Measurements from ENCODE around the gene MPRIP. TPM values are rescaled to one million over a fixed set of nuclear protein-coding genes. Genes with fewer than 3 reads are reported as not detected.

Gene MPRIP
- total RNA-seq, 1 donor from 2014 or later, result 345 TPM

DNA sequence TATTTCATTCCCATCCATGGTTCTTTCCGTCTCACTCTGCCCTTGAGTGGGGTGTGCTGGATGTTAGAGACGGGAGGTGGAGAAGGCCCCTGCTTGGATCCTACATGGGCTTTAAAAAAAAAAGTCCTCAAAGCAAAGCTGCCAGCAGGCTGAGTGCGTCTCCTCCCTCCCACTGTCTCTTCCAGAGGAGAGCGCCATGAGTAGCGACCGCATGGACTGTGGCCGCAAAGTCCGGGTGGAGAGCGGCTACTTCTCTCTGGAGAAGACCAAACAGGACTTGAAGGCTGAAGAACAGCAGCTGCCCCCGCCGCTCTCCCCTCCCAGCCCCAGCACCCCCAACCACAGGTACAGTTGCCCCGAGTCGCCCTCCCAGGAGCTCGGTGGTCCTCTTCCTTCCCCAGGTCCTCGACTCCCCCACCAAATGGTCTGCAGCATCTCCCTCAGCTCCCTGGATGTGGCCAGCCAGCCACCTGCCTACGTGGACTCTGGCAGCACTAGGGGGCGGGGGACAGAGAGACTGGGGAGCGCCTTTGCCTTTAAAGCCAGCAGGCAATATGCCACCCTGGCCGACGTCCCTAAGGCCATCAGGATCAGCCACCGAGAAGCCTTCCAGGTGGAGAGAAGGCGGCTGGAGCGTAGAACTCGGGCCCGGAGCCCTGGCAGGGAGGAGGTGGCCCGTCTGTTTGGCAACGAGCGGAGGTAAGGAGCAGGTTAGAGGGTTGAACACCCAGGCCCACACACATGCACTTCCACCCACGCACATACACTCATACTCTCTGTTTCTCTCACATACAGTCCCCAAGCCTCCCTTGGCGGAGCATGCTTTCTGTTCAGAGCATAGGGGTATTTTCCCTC is 95.7 kb downstream of the MPRIP start:
- Mint-ChIP-seq H3K36me3 (ENCODE audit: low read depth) (peaks cover 22% of the 10 kb centered on the region), H3K27ac (ENCODE audit: unreplicated experiment) (no peak overlapping the region), H3K4me1 (ENCODE audit: low read depth) (peaks cover 26% of the 10 kb centered on the region), H3K4me3 (ENCODE audit: unreplicated experiment) (no peak overlapping the region), H3K27me3 (ENCODE audit: low read depth) (no peaks in the 10 kb centered on the region), H3K9me3 (ENCODE audit: low read depth) (no peaks in the 10 kb centered on the region)
- peak; percentile 83 for DNase-seq (ENCODE audit: low spot score)
- TF ChIP-seq, protein P1, sequence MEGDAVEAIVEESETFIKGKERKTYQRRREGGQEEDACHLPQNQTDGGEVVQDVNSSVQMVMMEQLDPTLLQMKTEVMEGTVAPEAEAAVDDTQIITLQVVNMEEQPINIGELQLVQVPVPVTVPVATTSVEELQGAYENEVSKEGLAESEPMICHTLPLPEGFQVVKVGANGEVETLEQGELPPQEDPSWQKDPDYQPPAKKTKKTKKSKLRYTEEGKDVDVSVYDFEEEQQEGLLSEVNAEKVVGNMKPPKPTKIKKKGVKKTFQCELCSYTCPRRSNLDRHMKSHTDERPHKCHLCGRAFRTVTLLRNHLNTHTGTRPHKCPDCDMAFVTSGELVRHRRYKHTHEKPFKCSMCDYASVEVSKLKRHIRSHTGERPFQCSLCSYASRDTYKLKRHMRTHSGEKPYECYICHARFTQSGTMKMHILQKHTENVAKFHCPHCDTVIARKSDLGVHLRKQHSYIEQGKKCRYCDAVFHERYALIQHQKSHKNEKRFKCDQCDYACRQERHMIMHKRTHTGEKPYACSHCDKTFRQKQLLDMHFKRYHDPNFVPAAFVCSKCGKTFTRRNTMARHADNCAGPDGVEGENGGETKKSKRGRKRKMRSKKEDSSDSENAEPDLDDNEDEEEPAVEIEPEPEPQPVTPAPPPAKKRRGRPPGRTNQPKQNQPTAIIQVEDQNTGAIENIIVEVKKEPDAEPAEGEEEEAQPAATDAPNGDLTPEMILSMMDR (IDR thresholded peaks at IDR 0.05), result no peak

DNA sequence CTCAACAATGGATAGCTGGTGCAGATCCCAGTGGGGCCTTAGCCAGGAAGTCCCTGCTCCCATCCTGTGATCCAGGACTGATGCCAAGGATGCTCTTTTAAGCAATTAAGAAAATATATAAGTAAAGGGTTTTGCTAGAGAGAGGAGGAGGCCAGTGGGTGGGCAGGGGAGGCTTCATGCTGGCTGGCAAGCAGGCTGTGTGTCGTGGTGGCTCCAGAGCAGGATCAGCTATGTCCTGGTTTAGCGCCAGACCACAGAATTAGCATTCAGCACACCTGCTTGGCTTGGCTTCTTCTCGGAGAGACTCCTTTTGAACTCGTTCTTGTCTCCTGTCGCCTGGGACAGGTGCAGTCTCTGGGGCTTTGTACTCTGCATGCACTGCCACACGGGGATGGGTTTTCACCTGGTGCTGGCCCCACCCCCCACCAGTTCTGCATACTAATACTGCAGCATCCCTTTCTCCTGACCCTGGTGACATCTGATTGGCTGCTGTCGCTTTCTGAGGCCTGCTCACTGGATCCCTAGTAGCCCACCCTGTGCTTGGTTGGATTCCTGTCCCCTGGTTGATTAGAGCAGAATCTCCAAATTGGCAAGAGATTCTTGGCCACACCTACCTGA is 97.8 kb downstream of the MPRIP start:
- Mint-ChIP-seq H3K27ac (ENCODE audit: unreplicated experiment) (peak overlapping the region; percentile 63), H3K9me3 (ENCODE audit: low read depth) (no peaks in the 10 kb centered on the region), H3K4me3 (ENCODE audit: unreplicated experiment) (no peak overlapping the region), H3K27me3 (ENCODE audit: low read depth) (no peaks in the 10 kb centered on the region), H3K36me3 (ENCODE audit: low read depth) (peaks cover 28% of the 10 kb centered on the region), H3K4me1 (ENCODE audit: low read depth) (peaks cover 26% of the 10 kb centered on the region)
- TF ChIP-seq, protein P1 (IDR thresholded peaks at IDR 0.05), result no peak
- no peak for DNase-seq (ENCODE audit: low spot score)

GRCh38 chr17:17140590-17140980 is 98.3 kb downstream of the MPRIP start:
- no peak for DNase-seq (ENCODE audit: low spot score)
- Mint-ChIP-seq H3K9me3 (ENCODE audit: low read depth) (no peaks in the 10 kb centered on the region), H3K27me3 (ENCODE audit: low read depth) (no peaks in the 10 kb centered on the region), H3K4me1 (ENCODE audit: low read depth) (peaks cover 26% of the 10 kb centered on the region), H3K4me3 (ENCODE audit: unreplicated experiment) (no peak overlapping the region), H3K27ac (ENCODE audit: unreplicated experiment) (peak overlapping the region; percentile 63), H3K36me3 (ENCODE audit: low read depth) (peaks cover 30% of the 10 kb centered on the region)
- TF ChIP-seq, protein P1 (IDR thresholded peaks at IDR 0.05), result peak; percentile 40

DNA sequence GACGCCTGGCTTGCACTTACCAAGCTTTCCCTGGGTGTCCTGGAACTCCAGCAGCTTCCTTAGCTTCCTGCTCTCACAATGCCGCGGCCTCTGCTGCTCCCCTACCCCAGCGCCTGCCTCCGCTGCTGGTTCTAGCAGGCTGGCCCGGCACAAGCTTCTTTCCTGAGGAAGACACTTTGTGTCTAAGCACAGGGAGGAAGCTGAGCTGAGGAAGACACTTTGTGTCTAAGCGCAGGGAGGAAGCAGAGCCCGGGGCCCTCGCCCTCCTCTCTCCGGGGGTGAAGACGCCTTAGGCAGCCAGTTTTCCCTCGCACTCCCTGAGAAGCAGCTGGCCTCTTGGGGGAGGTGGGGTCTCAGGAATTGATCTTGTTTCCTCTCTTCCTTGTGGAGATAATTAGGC is 99.0 kb downstream of the MPRIP start:
- Mint-ChIP-seq H3K27ac (ENCODE audit: unreplicated experiment) (no peak overlapping the region), H3K4me3 (ENCODE audit: unreplicated experiment) (no peak overlapping the region)

More for the DNA sequence above, 99.0 kb downstream of the MPRIP start:
- DNase-seq (ENCODE audit: low spot score), result no peak
- peaks cover 26% of the 10 kb centered on the region for H3K4me1 Mint-ChIP-seq (ENCODE audit: low read depth)
- no peaks in the 10 kb centered on the region for H3K9me3 Mint-ChIP-seq (ENCODE audit: low read depth)
- H3K36me3 Mint-ChIP-seq (ENCODE audit: low read depth), result peaks cover 32% of the 10 kb centered on the region
- no peaks in the 10 kb centered on the region for H3K27me3 Mint-ChIP-seq (ENCODE audit: low read depth)
- TF ChIP-seq, protein P1 (IDR thresholded peaks at IDR 0.05), result no peak

Data from chondrocyte (in vitro differentiated cells).